ENCODE measurements around the gene SFMBT1. TPM values are rescaled to one million over a fixed set of nuclear protein-coding genes. Genes with fewer than 3 reads are reported as not detected.
"Not testable (repeated sequence)": the region's sequence is repeated elsewhere in the genome, so short reads cannot be mapped to it uniquely, and the experiment has no call there.

Gene SFMBT1
- polyA plus RNA-seq, 3 donors: 0.61 to 2.7 (median 0.91) TPM

DNA sequence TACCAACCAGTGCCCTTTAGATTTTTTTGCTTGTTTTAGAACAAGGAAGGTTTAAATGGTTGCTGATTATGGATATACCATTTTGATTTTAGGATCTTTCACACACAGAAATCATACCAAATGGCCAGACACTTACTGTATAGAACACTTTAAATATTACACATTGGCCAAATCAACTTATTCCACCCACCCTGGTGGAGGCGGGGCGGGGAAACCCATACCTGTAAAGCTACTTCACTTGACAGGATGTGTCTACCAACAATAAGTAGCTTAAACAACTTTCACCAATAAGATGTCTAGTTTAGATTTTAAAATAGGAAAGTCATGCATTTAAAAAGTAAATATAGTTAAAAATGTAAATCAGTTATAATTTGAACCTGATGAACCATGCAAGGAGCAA is 17.0 kb upstream of the SFMBT1 start:
- no peak overlapping the region for H3K9ac ChIP-seq (ENCODE audit: insufficient read depth, low read length, poor library complexity, severe bottlenecking)
- H3K27me3 ChIP-seq (ENCODE audit: control insufficient read depth in 2 of 2, insufficient read depth in 2 of 2, low read length in 2 of 2): no peaks in the 10 kb centered on the region
- Mint-ChIP-seq H3K27ac (no peak overlapping the region), H3K4me1 (no peaks in the 10 kb centered on the region), H3K27me3 (ENCODE audit: low read depth in 3 of 3) (peaks cover 7 to 27% (median 26%) of the 10 kb centered on the region in 3 donors), H3K4me3 (peak overlapping the region in 1 of 2 donors; percentile 24), H3K9me3 (no peaks in the 10 kb centered on the region), H3K36me3 (no peaks in the 10 kb centered on the region)
- H3K27ac ChIP-seq (ENCODE audit: low read depth in 1 of 2, low read length in 2 of 2): no peak overlapping the region
- TF ChIP-seq, protein P1, sequence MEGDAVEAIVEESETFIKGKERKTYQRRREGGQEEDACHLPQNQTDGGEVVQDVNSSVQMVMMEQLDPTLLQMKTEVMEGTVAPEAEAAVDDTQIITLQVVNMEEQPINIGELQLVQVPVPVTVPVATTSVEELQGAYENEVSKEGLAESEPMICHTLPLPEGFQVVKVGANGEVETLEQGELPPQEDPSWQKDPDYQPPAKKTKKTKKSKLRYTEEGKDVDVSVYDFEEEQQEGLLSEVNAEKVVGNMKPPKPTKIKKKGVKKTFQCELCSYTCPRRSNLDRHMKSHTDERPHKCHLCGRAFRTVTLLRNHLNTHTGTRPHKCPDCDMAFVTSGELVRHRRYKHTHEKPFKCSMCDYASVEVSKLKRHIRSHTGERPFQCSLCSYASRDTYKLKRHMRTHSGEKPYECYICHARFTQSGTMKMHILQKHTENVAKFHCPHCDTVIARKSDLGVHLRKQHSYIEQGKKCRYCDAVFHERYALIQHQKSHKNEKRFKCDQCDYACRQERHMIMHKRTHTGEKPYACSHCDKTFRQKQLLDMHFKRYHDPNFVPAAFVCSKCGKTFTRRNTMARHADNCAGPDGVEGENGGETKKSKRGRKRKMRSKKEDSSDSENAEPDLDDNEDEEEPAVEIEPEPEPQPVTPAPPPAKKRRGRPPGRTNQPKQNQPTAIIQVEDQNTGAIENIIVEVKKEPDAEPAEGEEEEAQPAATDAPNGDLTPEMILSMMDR (IDR thresholded peaks at IDR 0.05): no peak
- H3K4me3 ChIP-seq (replicated peaks in 1 of 3; ENCODE audit: low read depth in 2 of 3, low read length in 3 of 3): no peak overlapping the region
- H3K4me1 ChIP-seq (ENCODE audit: control insufficient read depth in 1 of 2, insufficient read depth in 2 of 2, low read length in 2 of 2): no peaks in the 10 kb centered on the region
- H2AFZ ChIP-seq (ENCODE audit: insufficient read depth, low read depth, low read length, poor library complexity, severe bottlenecking): no peak overlapping the region
- no peaks in the 10 kb centered on the region for H3K79me2 ChIP-seq (ENCODE audit: insufficient read depth, low read length)
- DNase-seq: no peak
- no peaks in the 10 kb centered on the region for H3K9me3 ChIP-seq (replicated peaks in 1 of 2; ENCODE audit: control insufficient read depth in 1 of 2, insufficient read depth in 1 of 2, low read length in 2 of 2)
- intact Hi-C loops (cut with micrococcal nuclease): no loop called here
- no peaks in the 10 kb centered on the region for H4K20me1 ChIP-seq (ENCODE audit: insufficient read depth, low read length)
- WGBS (ENCODE audit: insufficient coverage): no CpG with 5 or more reads among the region's 2 CpGs
- no peaks in the 10 kb centered on the region for H3K36me3 ChIP-seq (replicated peaks in 1 of 2; ENCODE audit: control insufficient read depth in 1 of 2, insufficient read depth in 2 of 2, low read length in 2 of 2)
- no peak overlapping the region for H3K4me2 ChIP-seq (replicated peaks; ENCODE audit: extremely low read depth, low read length, poor library complexity, severe bottlenecking)

DNA sequence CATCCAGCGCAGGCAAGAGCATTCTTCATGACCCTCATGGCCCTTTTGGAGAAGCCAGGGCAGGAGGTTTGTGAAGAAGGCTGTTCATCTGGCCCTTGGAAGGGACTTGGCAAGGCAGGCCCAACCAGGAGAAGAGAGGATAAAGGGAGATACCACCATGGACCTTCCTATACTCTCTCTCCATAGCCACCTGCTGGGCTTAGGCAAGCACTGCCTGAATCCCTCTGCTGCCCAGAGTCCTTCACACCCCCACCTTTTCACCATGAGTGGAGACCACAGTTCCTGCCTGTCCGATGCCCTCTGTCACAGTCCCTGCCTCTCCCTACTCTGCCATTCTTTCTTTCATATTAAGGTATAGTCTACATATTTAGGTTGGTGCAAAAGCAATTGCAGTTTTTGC is 10.6 kb upstream of the SFMBT1 start:
- H3K27ac ChIP-seq (ENCODE audit: low read depth in 1 of 2, low read length in 2 of 2): no peak overlapping the region
- WGBS (ENCODE audit: insufficient coverage): no CpG with 5 or more reads among the region's 2 CpGs
- Mint-ChIP-seq H3K36me3 (no peaks in the 10 kb centered on the region), H3K4me3 (no peak overlapping the region), H3K4me1 (no peaks in the 10 kb centered on the region), H3K27me3 (ENCODE audit: low read depth in 3 of 3) (peaks cover 2 to 13% (median 7%) of the 10 kb centered on the region in 3 donors), H3K9me3 (no peaks in the 10 kb centered on the region), H3K27ac (no peak overlapping the region)
- H3K4me2 ChIP-seq (replicated peaks; ENCODE audit: extremely low read depth, low read length, poor library complexity, severe bottlenecking): no peak overlapping the region
- DNase-seq: no peak
- no peak overlapping the region for H2AFZ ChIP-seq (ENCODE audit: insufficient read depth, low read depth, low read length, poor library complexity, severe bottlenecking)
- TF ChIP-seq, protein P1 (IDR thresholded peaks at IDR 0.05): no peak
- H3K27me3 ChIP-seq (ENCODE audit: control insufficient read depth in 2 of 2, insufficient read depth in 2 of 2, low read length in 2 of 2): no peaks in the 10 kb centered on the region
- H3K9me3 ChIP-seq (replicated peaks in 1 of 2; ENCODE audit: control insufficient read depth in 1 of 2, insufficient read depth in 1 of 2, low read length in 2 of 2): no peaks in the 10 kb centered on the region
- no peak overlapping the region for H3K4me3 ChIP-seq (replicated peaks in 1 of 3; ENCODE audit: low read depth in 2 of 3, low read length in 3 of 3)
- H4K20me1 ChIP-seq (ENCODE audit: insufficient read depth, low read length): no peaks in the 10 kb centered on the region
- H3K9ac ChIP-seq (ENCODE audit: insufficient read depth, low read length, poor library complexity, severe bottlenecking): no peak overlapping the region
- H3K4me1 ChIP-seq (ENCODE audit: control insufficient read depth in 1 of 2, insufficient read depth in 2 of 2, low read length in 2 of 2): no peaks in the 10 kb centered on the region
- no peaks in the 10 kb centered on the region for H3K79me2 ChIP-seq (ENCODE audit: insufficient read depth, low read length)
- intact Hi-C loops (cut with micrococcal nuclease): no loop called here
- H3K36me3 ChIP-seq (replicated peaks in 1 of 2; ENCODE audit: control insufficient read depth in 1 of 2, insufficient read depth in 2 of 2, low read length in 2 of 2): no peaks in the 10 kb centered on the region

DNA sequence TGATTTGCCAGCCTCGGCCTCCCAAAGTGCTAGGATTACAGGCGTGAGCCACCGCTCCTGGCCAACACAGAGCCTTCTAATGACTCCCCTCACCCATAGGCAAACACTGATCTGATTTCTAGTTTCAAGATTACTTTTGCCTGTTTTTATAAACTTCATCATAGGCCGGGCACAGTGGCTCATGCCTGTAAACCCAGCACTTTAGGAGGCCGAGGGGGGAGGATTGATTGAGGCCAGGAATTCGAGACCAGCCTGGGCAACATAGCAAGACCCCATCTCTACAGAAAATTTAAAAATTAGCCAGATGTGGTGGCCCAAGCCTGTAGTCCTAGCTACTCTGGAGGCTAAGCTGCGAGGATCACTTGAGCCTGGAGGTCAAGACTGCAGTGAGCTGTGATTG is 8.4 kb upstream of the SFMBT1 start:
- H3K4me3 Mint-ChIP-seq; H3K4me1 Mint-ChIP-seq; DNase-seq; H3K27ac ChIP-seq (ENCODE audit: low read depth in 1 of 2, low read length in 2 of 2); intact Hi-C loops (cut with micrococcal nuclease); H2AFZ ChIP-seq (ENCODE audit: insufficient read depth, low read depth, low read length, poor library complexity, severe bottlenecking); H3K4me2 ChIP-seq (replicated peaks; ENCODE audit: extremely low read depth, low read length, poor library complexity, severe bottlenecking); H3K9me3 ChIP-seq (replicated peaks in 1 of 2; ENCODE audit: control insufficient read depth in 1 of 2, insufficient read depth in 1 of 2, low read length in 2 of 2); H3K4me1 ChIP-seq (ENCODE audit: control insufficient read depth in 1 of 2, insufficient read depth in 2 of 2, low read length in 2 of 2); H3K79me2 ChIP-seq (ENCODE audit: insufficient read depth, low read length); H3K4me3 ChIP-seq (replicated peaks in 1 of 3; ENCODE audit: low read depth in 2 of 3, low read length in 3 of 3); H3K36me3 Mint-ChIP-seq; H3K36me3 ChIP-seq (replicated peaks in 1 of 2; ENCODE audit: control insufficient read depth in 1 of 2, insufficient read depth in 2 of 2, low read length in 2 of 2); H4K20me1 ChIP-seq (ENCODE audit: insufficient read depth, low read length); H3K27me3 ChIP-seq (ENCODE audit: control insufficient read depth in 2 of 2, insufficient read depth in 2 of 2, low read length in 2 of 2); H3K9ac ChIP-seq (ENCODE audit: insufficient read depth, low read length, poor library complexity, severe bottlenecking); H3K9me3 Mint-ChIP-seq: not testable (repeated sequence)
- Mint-ChIP-seq H3K27ac (peak overlapping the region in 1 of 7 donors; percentile 30), H3K27me3 (ENCODE audit: low read depth in 3 of 3) (peaks cover 2 to 14% (median 8%) of the 10 kb centered on the region in 3 donors)
- WGBS (ENCODE audit: insufficient coverage): 100% methylated on average over 4 of the region's 7 CpGs
